Astrocyte (in vitro differentiated cells and primary cell): ENCODE measurements around the gene TBCC. TPM values are rescaled to one million over a fixed set of nuclear protein-coding genes. Genes with fewer than 3 reads are reported as not detected.

Experiments used
- DNase-seq: peaks from one replicate; pipeline ENCODE4 v3.0.0-alpha.2; 2010; ENCODE audit warnings: low read depth
- FAIRE-seq: peaks from 2 replicates; lab custom pipeline; 2011; peaks lifted over from hg19 to GRCh38; lab: Jason Lieb, UNC
- H2AFZ ChIP-seq: 2 replicates; pipeline ENCODE4 v1.6.0; 2012; ENCODE audit warnings: low read depth, low read length, inconsistent platforms
- H3K27ac ChIP-seq: 2 replicates; pipeline ENCODE4 v1.5.1; 2011; ENCODE audit warnings: low read depth, low read length, inconsistent platforms
- H3K27me3 ChIP-seq: 2 replicates; pipeline ENCODE4 v1.6.0; 2011; ENCODE audit warnings: low read length, inconsistent platforms; ENCODE audit not compliant: insufficient read depth
- H3K36me3 ChIP-seq: 2 replicates; pipeline ENCODE4 v1.5.1; 2011; ENCODE audit warnings: low read length, inconsistent platforms; ENCODE audit not compliant: insufficient read depth
- H3K4me1 ChIP-seq: 2 replicates; pipeline ENCODE4 v1.5.1; 2011; ENCODE audit warnings: low read length, inconsistent platforms; ENCODE audit not compliant: insufficient read depth
- H3K4me2 ChIP-seq: 2 replicates; pipeline ENCODE4 v1.6.0; 2012; ENCODE audit warnings: low read length, inconsistent platforms
- H3K4me3 ChIP-seq: 2 replicates; pipeline ENCODE4 v1.5.1; 2011; ENCODE audit warnings: low read depth, mild to moderate bottlenecking, low read length, inconsistent platforms; ENCODE audit not compliant: insufficient read depth
- H3K79me2 ChIP-seq: 2 replicates; pipeline ENCODE4 v1.6.0; 2012; ENCODE audit warnings: mild to moderate bottlenecking, low read length, inconsistent platforms; ENCODE audit not compliant: insufficient read depth
- H3K9ac ChIP-seq: 2 replicates; pipeline ENCODE4 v1.6.0; 2012; ENCODE audit warnings: mild to moderate bottlenecking, low read length, inconsistent platforms
- H3K9me3 ChIP-seq: 2 replicates; pipeline ENCODE4 v1.5.1; 2012; ENCODE audit warnings: low read depth, mild to moderate bottlenecking, low read length, inconsistent platforms; ENCODE audit not compliant: insufficient read depth
- H4K20me1 ChIP-seq: 2 replicates; pipeline ENCODE4 v1.6.0; 2012; ENCODE audit warnings: low read length, inconsistent platforms; ENCODE audit not compliant: insufficient read depth
- H3K27ac Mint-ChIP-seq: one replicate; pipeline ENCODE4 v1.8.0; 2021; ENCODE audit warnings: mild to moderate bottlenecking, mixed read lengths; ENCODE audit not compliant: unreplicated experiment
- H3K27me3 Mint-ChIP-seq: one replicate; pipeline ENCODE4 v1.8.0; 2021; ENCODE audit warnings: low read depth, mixed read lengths; ENCODE audit not compliant: unreplicated experiment
- H3K36me3 Mint-ChIP-seq: one replicate; pipeline ENCODE4 v1.8.0; 2021; ENCODE audit warnings: low read depth, mixed read lengths; ENCODE audit not compliant: unreplicated experiment
- H3K4me1 Mint-ChIP-seq: one replicate; pipeline ENCODE4 v1.8.0; 2021; ENCODE audit warnings: low read depth, mixed read lengths; ENCODE audit not compliant: unreplicated experiment
- H3K4me3 Mint-ChIP-seq: one replicate; pipeline ENCODE4 v1.8.0; 2021; ENCODE audit warnings: mild to moderate bottlenecking, moderate library complexity, mixed read lengths; ENCODE audit not compliant: unreplicated experiment
- H3K9me3 Mint-ChIP-seq: one replicate; pipeline ENCODE4 v1.8.0; 2021; ENCODE audit warnings: mild to moderate bottlenecking, mixed read lengths; ENCODE audit not compliant: unreplicated experiment
- CTCF ChIP-seq: IDR thresholded peaks from 2 replicates; pipeline ENCODE4 v1.5.1; 2011; ENCODE audit warnings: low read depth, mild to moderate bottlenecking, inconsistent platforms, low read length, moderate library complexity; ENCODE audit not compliant: insufficient read depth
- EZH2 ChIP-seq: IDR thresholded peaks from 2 replicates; pipeline ENCODE4 v1.6.1; 2012; ENCODE audit warnings: mild to moderate bottlenecking, low read length, inconsistent platforms; ENCODE audit not compliant: insufficient read depth
- total RNA-seq: library from RNA; stranded (reverse); gene quantifications from 2 replicates; pipeline ENCODE4 v1.2.1, GENCODE V29; 2021

The TBCC gene
- total RNA-seq, 1 donor from 2014 or later: 25.8 TPM

- H3K9ac ChIP-seq: no peak overlapping the region
- H3K27ac Mint-ChIP-seq: no peak overlapping the region
- TF ChIP-seq EZH2: no peak
- TF ChIP-seq CTCF: no peak
- H2AFZ ChIP-seq: no peak overlapping the region
- no peaks in the 10 kb centered on the region for H4K20me1 ChIP-seq
- FAIRE-seq (no peak), DNase-seq (no peak)
- no peaks in the 10 kb centered on the region for H3K9me3 Mint-ChIP-seq
- H3K27me3 Mint-ChIP-seq: no peaks in the 10 kb centered on the region
- no peaks in the 10 kb centered on the region for H3K9me3 ChIP-seq
- no peaks in the 10 kb centered on the region for H3K36me3 ChIP-seq
- H3K4me1 Mint-ChIP-seq: peaks cover 28% of the 10 kb centered on the region
- H3K27ac ChIP-seq: no peak overlapping the region
- peaks cover 1% of the 10 kb centered on the region for H3K36me3 Mint-ChIP-seq
- H3K79me2 ChIP-seq: no peaks in the 10 kb centered on the region
- H3K4me3 ChIP-seq: no peak overlapping the region
- no peak overlapping the region for H3K4me2 ChIP-seq
- no peak overlapping the region for H3K4me3 Mint-ChIP-seq
- no peaks in the 10 kb centered on the region for H3K27me3 ChIP-seq
- H3K4me1 ChIP-seq: peaks cover 4% of the 10 kb centered on the region
These were observed 28.3 kb upstream of the TBCC start for GRCh38 chr6:42774201-42774600.

GRCh38 chr6:42771741-42772100 is 25.8 kb upstream of the TBCC start:
- H3K4me1 Mint-ChIP-seq: peaks cover 13% of the 10 kb centered on the region
- no peak overlapping the region for H3K4me2 ChIP-seq
- no peak overlapping the region for H3K27ac Mint-ChIP-seq
- no peaks in the 10 kb centered on the region for H3K36me3 ChIP-seq
- peaks cover 4% of the 10 kb centered on the region for H3K4me1 ChIP-seq
- no peak overlapping the region for H3K4me3 ChIP-seq
- no peaks in the 10 kb centered on the region for H3K9me3 Mint-ChIP-seq
- H3K9me3 ChIP-seq: no peaks in the 10 kb centered on the region
- TF ChIP-seq CTCF: no peak
- no peak for DNase-seq
- peaks cover 1% of the 10 kb centered on the region for H3K36me3 Mint-ChIP-seq
- FAIRE-seq: no peak
- H3K27me3 Mint-ChIP-seq: no peaks in the 10 kb centered on the region
- H3K9ac ChIP-seq: no peak overlapping the region
- no peak overlapping the region for H3K27ac ChIP-seq
- H3K27me3 ChIP-seq: no peaks in the 10 kb centered on the region
- H4K20me1 ChIP-seq: no peaks in the 10 kb centered on the region
- H3K79me2 ChIP-seq: no peaks in the 10 kb centered on the region
- peak overlapping the region; percentile 9 for H3K4me3 Mint-ChIP-seq
- H2AFZ ChIP-seq: no peak overlapping the region

GRCh38 chr6:42769836-42770235 is 23.9 kb upstream of the TBCC start:
- H3K4me2 ChIP-seq: no peak overlapping the region
- Mint-ChIP-seq H3K36me3 (peaks cover 1% of the 10 kb centered on the region), H3K4me1 (peaks cover 12% of the 10 kb centered on the region), H3K27me3 (no peaks in the 10 kb centered on the region), H3K4me3 (no peak overlapping the region), H3K9me3 (no peaks in the 10 kb centered on the region), H3K27ac (no peak overlapping the region)
- H3K9ac ChIP-seq: no peak overlapping the region
- H4K20me1 ChIP-seq: no peaks in the 10 kb centered on the region
- no peak overlapping the region for H2AFZ ChIP-seq
- H3K9me3 ChIP-seq: no peaks in the 10 kb centered on the region
- no peak overlapping the region for H3K4me3 ChIP-seq
- FAIRE-seq (no peak), DNase-seq (no peak)
- no peaks in the 10 kb centered on the region for H3K27me3 ChIP-seq
- no peak for TF ChIP-seq CTCF
- no peak for TF ChIP-seq EZH2
- peaks cover 13% of the 10 kb centered on the region for H3K4me1 ChIP-seq
- no peaks in the 10 kb centered on the region for H3K36me3 ChIP-seq
- no peaks in the 10 kb centered on the region for H3K79me2 ChIP-seq
- H3K27ac ChIP-seq: no peak overlapping the region
